Measurements from ENCODE around the gene ZP1.

Gene ZP1

GRCh38 chr11:60859616-60860250 is 7.6 kb upstream of the ZP1 start:
- peak; percentile 84 for DNase-seq (ENCODE audit: low spot score)

- peak; percentile 56 for DNase-seq (ENCODE audit: low spot score)
These were observed 6.4 kb upstream of the ZP1 start for GRCh38 chr11:60860943-60861342.

DNA sequence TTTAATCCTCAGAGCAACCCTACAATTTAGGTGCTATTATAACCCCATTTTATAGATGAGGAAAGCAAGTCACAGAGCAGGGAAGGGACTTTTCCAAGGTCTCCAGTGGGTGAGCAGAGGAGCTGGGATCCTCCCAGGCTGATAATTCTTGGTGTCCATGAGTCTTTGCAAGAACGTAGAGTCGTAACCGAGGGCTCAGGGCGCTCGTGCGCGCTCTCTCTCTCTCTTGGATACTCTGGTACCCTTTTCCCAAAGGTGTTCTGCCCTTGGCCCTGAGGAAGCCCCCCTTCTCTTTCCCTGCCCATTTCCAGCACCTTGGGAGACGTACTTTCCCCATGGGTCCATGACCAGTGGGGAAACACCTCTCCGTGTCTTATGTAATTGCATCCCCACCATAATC is 5.2 kb upstream of the ZP1 start:
- DNase-seq (ENCODE audit: low spot score) = no peak

DNA sequence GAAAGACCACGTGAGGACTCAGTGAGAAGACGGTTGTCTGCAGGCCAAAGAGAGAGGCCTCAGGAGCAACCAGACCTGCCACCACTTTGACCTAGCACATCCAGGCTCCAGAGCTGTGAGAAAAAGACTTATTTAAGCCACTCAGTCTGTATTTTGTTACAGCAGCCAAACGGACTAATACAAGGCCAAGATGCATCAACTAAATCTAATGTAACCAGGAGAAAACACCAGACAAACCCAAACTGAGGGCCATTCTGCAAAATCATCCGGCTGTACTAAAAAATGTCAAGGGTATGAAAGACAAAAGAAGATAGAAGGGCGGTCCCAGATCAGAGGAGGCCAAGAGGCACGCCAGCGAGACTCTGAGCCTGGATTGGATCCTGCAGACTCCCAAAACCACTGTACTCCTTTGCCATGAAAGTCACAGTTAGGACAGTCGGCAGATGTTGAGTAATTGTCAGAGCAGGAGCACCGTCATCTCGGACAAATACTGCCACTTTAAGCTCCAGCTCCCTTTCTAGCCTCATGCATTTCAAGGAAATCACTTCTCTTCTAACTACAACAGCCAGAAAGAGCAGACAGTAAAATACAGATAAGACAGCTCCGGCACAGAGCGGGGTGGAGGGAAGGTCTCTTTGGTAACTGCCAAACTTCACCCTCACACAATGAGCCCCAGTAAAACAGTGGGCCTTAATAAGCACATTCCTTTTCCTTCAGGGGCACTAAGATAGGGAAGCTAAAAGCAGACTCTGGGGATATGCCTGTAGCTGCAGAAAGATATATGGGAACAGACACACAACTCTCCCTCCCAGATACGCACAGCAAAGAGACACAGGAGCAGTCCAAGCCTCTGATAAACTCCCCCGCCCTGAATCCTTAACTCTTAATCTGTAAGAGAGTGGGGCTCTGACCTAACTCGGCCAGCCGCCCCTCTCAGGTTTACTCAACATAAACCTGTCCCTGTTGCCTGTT is 3.5 kb upstream of the ZP1 start:
- DNase-seq (ENCODE audit: low spot score) = no peak

- no peak for DNase-seq (ENCODE audit: low spot score)
These were observed 2.4 kb upstream of the ZP1 start for GRCh38 chr11:60864856-60865513.

GRCh38 chr11:60867871-60868681 is 734 bp downstream of the ZP1 start:
- no peak for DNase-seq (ENCODE audit: low spot score)

GRCh38 chr11:60868682-60869450 is 1.5 kb downstream of the ZP1 start:
- no peak for DNase-seq (ENCODE audit: low spot score)

GRCh38 chr11:60869451-60869825 is 2.1 kb downstream of the ZP1 start:
- no peak for DNase-seq (ENCODE audit: low spot score)

DNA sequence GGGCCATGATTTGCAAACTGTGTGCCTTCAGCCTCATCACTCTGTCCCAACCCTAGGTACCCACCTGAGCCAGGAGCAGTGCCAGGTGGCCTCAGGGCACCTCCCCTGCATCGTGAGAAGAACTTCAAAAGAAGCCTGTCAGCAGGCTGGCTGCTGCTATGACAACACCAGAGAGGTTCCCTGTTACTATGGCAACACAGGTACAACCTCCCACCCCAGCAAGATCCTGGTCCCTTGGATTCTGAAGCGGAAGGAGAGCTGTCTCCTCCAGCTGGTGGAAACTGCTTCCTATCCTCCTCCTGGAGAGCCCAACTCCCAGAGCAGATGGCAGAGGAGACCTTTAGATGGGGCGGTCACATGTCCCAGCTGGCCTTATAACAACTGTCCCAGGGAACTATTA is 2.9 kb downstream of the ZP1 start:
- no peak for DNase-seq (ENCODE audit: low spot score)

GRCh38 chr11:60870733-60871377 is 3.5 kb downstream of the ZP1 start:
- DNase-seq (ENCODE audit: low spot score) = no peak

- no peak for DNase-seq (ENCODE audit: low spot score)
These were observed 4.2 kb downstream of the ZP1 start for GRCh38 chr11:60871378-60872061.

GRCh38 chr11:60872124-60872960 is 5.0 kb downstream of the ZP1 start:
- no peak for DNase-seq (ENCODE audit: low spot score)

- no peak for DNase-seq (ENCODE audit: low spot score)
These were observed 5.7 kb downstream of the ZP1 start for GRCh38 chr11:60872961-60873524.

DNA sequence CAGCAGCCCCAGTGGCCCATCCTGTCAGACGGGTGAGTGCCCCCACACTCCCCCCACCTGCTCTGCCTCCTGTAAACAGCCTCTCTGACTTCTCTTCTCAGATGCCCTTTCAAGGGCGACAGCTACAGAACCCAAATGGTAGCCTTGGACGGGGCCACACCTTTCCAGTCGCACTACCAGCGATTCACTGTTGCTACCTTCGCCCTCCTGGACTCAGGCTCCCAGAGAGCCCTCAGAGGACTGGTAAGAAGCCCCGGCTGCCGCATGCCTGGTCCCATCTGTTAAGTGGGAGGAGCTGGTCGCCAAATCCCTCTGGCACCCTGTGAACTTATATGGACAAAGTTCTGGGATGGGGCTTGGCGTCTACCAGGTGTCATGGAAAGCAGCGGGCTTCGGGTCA is 6.2 kb downstream of the ZP1 start:
- no peak for DNase-seq (ENCODE audit: low spot score)

DNA sequence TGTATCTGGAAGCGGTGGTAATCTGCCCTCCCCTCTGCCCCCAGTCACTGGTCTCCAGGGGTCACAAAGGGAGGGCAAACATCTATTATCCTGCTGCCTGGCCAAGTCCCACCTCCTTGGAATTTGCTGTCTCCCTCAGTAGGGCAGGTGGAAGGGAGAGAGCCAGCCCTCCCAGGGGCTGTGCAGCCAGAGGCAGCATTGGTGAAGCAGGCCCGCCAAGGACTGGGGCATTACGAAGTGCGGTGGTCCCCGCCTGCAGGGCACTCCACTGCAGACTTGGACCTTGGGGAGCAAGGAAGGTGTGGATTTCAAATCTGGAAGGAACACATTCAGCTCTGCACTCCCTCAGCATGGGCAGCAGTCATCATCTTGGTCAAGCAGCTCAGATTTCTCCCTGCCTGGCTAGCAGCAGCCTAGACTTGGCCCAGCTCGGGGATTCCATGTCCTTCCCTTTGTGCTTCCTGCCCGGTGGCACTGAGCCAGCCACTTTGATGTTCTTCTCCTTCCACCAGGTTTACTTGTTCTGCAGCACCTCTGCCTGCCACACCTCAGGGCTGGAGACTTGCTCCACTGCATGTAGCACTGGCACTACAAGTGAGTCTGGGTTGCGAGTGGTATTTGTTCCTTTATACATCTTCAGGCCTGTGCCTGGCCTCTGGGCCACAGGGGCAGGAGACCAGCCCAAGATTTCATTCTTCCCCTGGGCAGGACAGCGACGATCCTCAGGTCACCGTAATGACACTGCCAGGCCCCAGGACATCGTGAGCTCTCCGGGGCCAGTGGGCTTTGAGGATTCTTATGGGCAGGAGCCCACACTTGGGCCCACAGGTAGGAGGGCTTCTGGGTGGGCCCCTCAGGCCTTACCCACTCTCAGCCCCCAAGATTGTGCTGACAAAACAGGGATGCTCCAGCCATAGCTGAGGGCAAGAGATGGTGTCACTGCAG is 7.4 kb downstream of the ZP1 start:
- DNase-seq (ENCODE audit: low spot score) = no peak

GRCh38 chr11:60875366-60876167 is 8.2 kb downstream of the ZP1 start:
- no peak for DNase-seq (ENCODE audit: low spot score)

DNA sequence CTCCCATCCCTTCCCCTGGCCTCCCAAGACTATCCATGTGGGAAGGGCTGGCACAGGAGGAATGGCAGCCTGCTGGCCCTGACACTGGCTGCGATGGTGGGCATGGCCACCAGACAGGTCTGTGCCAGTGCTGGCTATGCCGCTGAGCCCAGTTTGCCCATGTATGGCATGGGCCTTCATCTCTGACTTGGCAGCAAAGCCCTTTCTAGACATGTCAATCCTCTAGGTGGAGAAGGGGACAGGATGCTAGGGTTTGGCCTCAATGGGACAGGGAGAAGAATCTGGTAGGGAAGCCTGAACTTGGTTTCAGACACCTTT is 8.8 kb downstream of the ZP1 start:
- DNase-seq (ENCODE audit: low spot score) = no peak
